ENCODE data around the gene DENND1A.

DENND1A gene

GRCh38 chr9:123943671-123944070 is 13.7 kb upstream of the DENND1A start:
- DNase-seq = no peak
- no peak overlapping the region for H2BK120ac ChIP-seq (ENCODE audit: low read depth, low read length)
- H3K27ac ChIP-seq (ENCODE audit: low read length, poor library complexity, severe bottlenecking) = no peak overlapping the region
- no peak overlapping the region for H3K14ac ChIP-seq (ENCODE audit: low read length in 2 of 2)
- H3K4me3 ChIP-seq (ENCODE audit: insufficient read depth in 1 of 2, low read depth in 1 of 2, low read length in 2 of 2) = no peak overlapping the region
- no peak overlapping the region for H2BK15ac ChIP-seq (ENCODE audit: low read depth, poor library complexity, severe bottlenecking)
- no peak overlapping the region for H2AK5ac ChIP-seq (ENCODE audit: low read length, severe bottlenecking)
- no peak overlapping the region for H3K23ac ChIP-seq (ENCODE audit: low read length in 2 of 2)
- H3K9me3 ChIP-seq (ENCODE audit: control insufficient read depth, low read length) = no peaks in the 10 kb centered on the region
- no peak overlapping the region for H3K9ac ChIP-seq (ENCODE audit: low read length)
- peaks cover 0 to 22% of the 10 kb centered on the region in 2 experiments for H3K27me3 ChIP-seq (ENCODE audit: control insufficient read depth in 1 of 2, insufficient read depth in 1 of 2, low read length in 2 of 2)
- H4K8ac ChIP-seq (ENCODE audit: low read length) = no peak overlapping the region
- no peak overlapping the region for H4K91ac ChIP-seq (ENCODE audit: low read length)
- no peaks in the 10 kb centered on the region for H3K4me1 ChIP-seq (ENCODE audit: control insufficient read depth, insufficient read depth, low read depth, low read length)
- WGBS = no CpG with 5 or more reads among the region's 2 CpGs
- H2AFZ ChIP-seq (ENCODE audit: low read depth, low read length) = no peak overlapping the region
- no peaks in the 10 kb centered on the region for H3K36me3 ChIP-seq (ENCODE audit: control insufficient read depth in 1 of 2, insufficient read depth in 2 of 2, low read depth in 1 of 2, low read length in 2 of 2)
- H3K79me1 ChIP-seq (replicated peaks; ENCODE audit: low read length, poor library complexity, severe bottlenecking) = no peaks in the 10 kb centered on the region
- no peak overlapping the region for H2BK12ac ChIP-seq (ENCODE audit: low read length in 2 of 2)
- H3K4ac ChIP-seq (ENCODE audit: low read depth in 1 of 2, low read length in 2 of 2) = no peak overlapping the region
- H3K18ac ChIP-seq (ENCODE audit: low read depth in 1 of 2, low read length in 2 of 2) = no peak overlapping the region
- H2BK5ac ChIP-seq (ENCODE audit: low read depth, low read length, poor library complexity, severe bottlenecking) = no peak overlapping the region
- no peak overlapping the region for H3K4me2 ChIP-seq (ENCODE audit: low read length, poor library complexity, severe bottlenecking)

GRCh38 chr9:123942542-123942941 is 12.6 kb upstream of the DENND1A start:
- DNase-seq = no peak
- H3K14ac ChIP-seq (ENCODE audit: low read length in 2 of 2) = no peak overlapping the region
- no peak overlapping the region for H2BK12ac ChIP-seq (ENCODE audit: low read length in 2 of 2)
- H4K91ac ChIP-seq (ENCODE audit: low read length) = no peak overlapping the region
- no peaks in the 10 kb centered on the region for H3K4me1 ChIP-seq (ENCODE audit: control insufficient read depth, insufficient read depth, low read depth, low read length)
- H3K27me3 ChIP-seq (ENCODE audit: control insufficient read depth in 1 of 2, insufficient read depth in 1 of 2, low read length in 2 of 2) = peaks cover 0 to 28% of the 10 kb centered on the region in 2 experiments
- H3K18ac ChIP-seq (ENCODE audit: low read depth in 1 of 2, low read length in 2 of 2) = no peak overlapping the region
- no peak overlapping the region for H2BK5ac ChIP-seq (ENCODE audit: low read depth, low read length, poor library complexity, severe bottlenecking)
- H3K36me3 ChIP-seq (ENCODE audit: control insufficient read depth in 1 of 2, insufficient read depth in 2 of 2, low read depth in 1 of 2, low read length in 2 of 2) = no peaks in the 10 kb centered on the region
- no peak overlapping the region for H2BK120ac ChIP-seq (ENCODE audit: low read depth, low read length)
- H4K8ac ChIP-seq (ENCODE audit: low read length) = no peak overlapping the region
- no peaks in the 10 kb centered on the region for H3K9me3 ChIP-seq (ENCODE audit: control insufficient read depth, low read length)
- no peak overlapping the region for H3K4ac ChIP-seq (ENCODE audit: low read depth in 1 of 2, low read length in 2 of 2)
- no peaks in the 10 kb centered on the region for H3K79me1 ChIP-seq (replicated peaks; ENCODE audit: low read length, poor library complexity, severe bottlenecking)
- H3K4me3 ChIP-seq (ENCODE audit: insufficient read depth in 1 of 2, low read depth in 1 of 2, low read length in 2 of 2) = no peak overlapping the region
- no peak overlapping the region for H2AK5ac ChIP-seq (ENCODE audit: low read length, severe bottlenecking)
- H3K27ac ChIP-seq (ENCODE audit: low read length, poor library complexity, severe bottlenecking) = no peak overlapping the region
- no peak overlapping the region for H3K9ac ChIP-seq (ENCODE audit: low read length)
- no peak overlapping the region for H3K23ac ChIP-seq (ENCODE audit: low read length in 2 of 2)
- H2AFZ ChIP-seq (ENCODE audit: low read depth, low read length) = no peak overlapping the region
- no peak overlapping the region for H2BK15ac ChIP-seq (ENCODE audit: low read depth, poor library complexity, severe bottlenecking)
- no peak overlapping the region for H3K4me2 ChIP-seq (ENCODE audit: low read length, poor library complexity, severe bottlenecking)
- 91% methylated on average over 10 of the region's 10 CpGs for WGBS

- H3K23ac ChIP-seq (ENCODE audit: low read length in 2 of 2) = no peak overlapping the region
- no peak overlapping the region for H3K27ac ChIP-seq (ENCODE audit: low read length, poor library complexity, severe bottlenecking)
- no peak overlapping the region for H4K91ac ChIP-seq (ENCODE audit: low read length)
- no peaks in the 10 kb centered on the region for H3K4me1 ChIP-seq (ENCODE audit: control insufficient read depth, insufficient read depth, low read depth, low read length)
- H3K36me3 ChIP-seq (ENCODE audit: control insufficient read depth in 1 of 2, insufficient read depth in 2 of 2, low read depth in 1 of 2, low read length in 2 of 2) = no peaks in the 10 kb centered on the region
- no peak overlapping the region for H3K4me2 ChIP-seq (ENCODE audit: low read length, poor library complexity, severe bottlenecking)
- no peak overlapping the region for H2AFZ ChIP-seq (ENCODE audit: low read depth, low read length)
- H3K14ac ChIP-seq (ENCODE audit: low read length in 2 of 2) = no peak overlapping the region
- WGBS = 78% methylated on average over 6 of the region's 7 CpGs
- no peaks in the 10 kb centered on the region for H3K9me3 ChIP-seq (ENCODE audit: control insufficient read depth, low read length)
- H2BK5ac ChIP-seq (ENCODE audit: low read depth, low read length, poor library complexity, severe bottlenecking) = no peak overlapping the region
- no peak overlapping the region for H4K8ac ChIP-seq (ENCODE audit: low read length)
- DNase-seq = no peak
- no peak overlapping the region for H2BK15ac ChIP-seq (ENCODE audit: low read depth, poor library complexity, severe bottlenecking)
- no peak overlapping the region for H3K18ac ChIP-seq (ENCODE audit: low read depth in 1 of 2, low read length in 2 of 2)
- H3K4ac ChIP-seq (ENCODE audit: low read depth in 1 of 2, low read length in 2 of 2) = no peak overlapping the region
- H3K9ac ChIP-seq (ENCODE audit: low read length) = no peak overlapping the region
- no peaks in the 10 kb centered on the region for H3K79me1 ChIP-seq (replicated peaks; ENCODE audit: low read length, poor library complexity, severe bottlenecking)
- H2AK5ac ChIP-seq (ENCODE audit: low read length, severe bottlenecking) = no peak overlapping the region
- H2BK12ac ChIP-seq (ENCODE audit: low read length in 2 of 2) = no peak overlapping the region
- no peak overlapping the region for H3K4me3 ChIP-seq (ENCODE audit: insufficient read depth in 1 of 2, low read depth in 1 of 2, low read length in 2 of 2)
- no peak overlapping the region for H2BK120ac ChIP-seq (ENCODE audit: low read depth, low read length)
- H3K27me3 ChIP-seq (ENCODE audit: control insufficient read depth in 1 of 2, insufficient read depth in 1 of 2, low read length in 2 of 2) = peaks cover 0 to 28% of the 10 kb centered on the region in 2 experiments
Measured at GRCh38 chr9:123941524-123942070, 11.7 kb upstream of the DENND1A start.

GRCh38 chr9:123940721-123941523 is 11.0 kb upstream of the DENND1A start:
- Histone ChIP-seq H3K4me1 (ENCODE audit: control insufficient read depth, insufficient read depth, low read depth, low read length) (no peaks in the 10 kb centered on the region), H4K8ac (ENCODE audit: low read length) (no peak overlapping the region), H2AFZ (ENCODE audit: low read depth, low read length) (no peak overlapping the region), H2BK15ac (ENCODE audit: low read depth, poor library complexity, severe bottlenecking) (no peak overlapping the region), H3K4me3 (ENCODE audit: insufficient read depth in 1 of 2, low read depth in 1 of 2, low read length in 2 of 2) (no peak overlapping the region), H4K91ac (ENCODE audit: low read length) (no peak overlapping the region), H2AK5ac (ENCODE audit: low read length, severe bottlenecking) (no peak overlapping the region), H3K23ac (ENCODE audit: low read length in 2 of 2) (no peak overlapping the region), H3K14ac (ENCODE audit: low read length in 2 of 2) (no peak overlapping the region), H2BK120ac (ENCODE audit: low read depth, low read length) (no peak overlapping the region), H3K4ac (ENCODE audit: low read depth in 1 of 2, low read length in 2 of 2) (no peak overlapping the region), H3K18ac (ENCODE audit: low read depth in 1 of 2, low read length in 2 of 2) (no peak overlapping the region), H3K9ac (ENCODE audit: low read length) (no peak overlapping the region), H3K4me2 (ENCODE audit: low read length, poor library complexity, severe bottlenecking) (no peak overlapping the region), H3K9me3 (ENCODE audit: control insufficient read depth, low read length) (no peaks in the 10 kb centered on the region), H3K27ac (ENCODE audit: low read length, poor library complexity, severe bottlenecking) (no peak overlapping the region), H3K79me1 (replicated peaks; ENCODE audit: low read length, poor library complexity, severe bottlenecking) (no peaks in the 10 kb centered on the region), H2BK5ac (ENCODE audit: low read depth, low read length, poor library complexity, severe bottlenecking) (no peak overlapping the region), H3K27me3 (ENCODE audit: control insufficient read depth in 1 of 2, insufficient read depth in 1 of 2, low read length in 2 of 2) (peaks cover 0 to 28% of the 10 kb centered on the region in 2 experiments), H3K36me3 (ENCODE audit: control insufficient read depth in 1 of 2, insufficient read depth in 2 of 2, low read depth in 1 of 2, low read length in 2 of 2) (no peaks in the 10 kb centered on the region), H2BK12ac (ENCODE audit: low read length in 2 of 2) (no peak overlapping the region)
- no peak for DNase-seq
- WGBS = 81% methylated on average over 8 of the region's 8 CpGs
